HCT116 (cell line): ENCODE results near the gene COLEC11.

ENCODE experiments used
- CEBPB ChIP-seq: IDR thresholded peaks from 2 replicates; pipeline ENCODE4 v1.6.1; 2012; ENCODE audit warnings: low read depth
- EGR1 ChIP-seq: IDR thresholded peaks from 2 replicates; pipeline ENCODE4 v1.6.1; 2012; ENCODE audit warnings: low read depth
- ELF1 ChIP-seq: IDR thresholded peaks from 2 replicates; pipeline ENCODE4 v1.6.1; 2012; ENCODE audit warnings: low read depth, borderline replicate concordance
- EZH2 ChIP-seq: fragments of 200-600 bp; sonication (generic); IDR thresholded peaks from 2 replicates; pipeline ENCODE4 v1.6.1; 2017; ENCODE audit warnings: antibody characterized with exemption, mixed run types
- EZH2phosphoT487 ChIP-seq: fragments of 200-600 bp; IDR thresholded peaks from 2 replicates; pipeline ENCODE4 v1.6.1; 2018; ENCODE audit warnings: antibody characterized with exemption, borderline replicate concordance
- POLR2A ChIP-seq: IDR thresholded peaks from 2 replicates; pipeline ENCODE4 v1.7.0; 2011; ENCODE audit warnings: borderline replicate concordance; ENCODE audit not compliant: insufficient read depth, insufficient read length; ENCODE audit errors: extremely low read depth
- POLR2AphosphoS5 ChIP-seq: IDR thresholded peaks from 2 replicates; pipeline ENCODE4 v1.6.1; 2011; ENCODE audit warnings: mild to moderate bottlenecking, low read depth, low read length, moderate library complexity
- SIN3A ChIP-seq: IDR thresholded peaks from 2 replicates; pipeline ENCODE4 v1.6.1; 2012; ENCODE audit warnings: low read depth
- SP1 ChIP-seq: IDR thresholded peaks from 2 replicates; pipeline ENCODE4 v1.6.1; 2012; ENCODE audit warnings: low read depth
- YY1 ChIP-seq: IDR thresholded peaks from 2 replicates; pipeline ENCODE4 v1.6.1; 2011; ENCODE audit warnings: low read length, low read depth, moderate library complexity, mild to moderate bottlenecking; ENCODE audit not compliant: insufficient replicate concordance; ENCODE audit errors: extremely low read depth
- ZFX ChIP-seq: fragments of 450-650 bp; IDR thresholded peaks from 2 replicates; pipeline ENCODE4 v1.6.1; 2017
- TF ChIP-seq, protein P1 (sequence below): IDR thresholded peaks from 2 replicates; pipeline ENCODE4 v1.6.1; 2012; ENCODE audit warnings: low read depth
- TF ChIP-seq, protein P2 (sequence below), 3 experiments: fragments of 200-600 bp in 1 of 3; sonication (generic) in 1 of 3; IDR thresholded peaks in 2 of 3; conservative IDR thresholded peaks in 1 of 3; 2 replicates each; pipeline ENCODE4 v1.5.1; 2012 to 2017; ENCODE audit warnings: low read depth in 2 of 3, low read length in 2 of 3, antibody characterized with exemption in 1 of 3, borderline replicate concordance in 1 of 3, control low read depth in 1 of 3, mild to moderate bottlenecking in 1 of 3, mixed read lengths in 1 of 3, mixed run types in 1 of 3, moderate library complexity in 1 of 3; ENCODE audit not compliant: insufficient read depth in 1 of 3
- TF ChIP-seq, protein P3 (sequence below): IDR thresholded peaks from 2 replicates; pipeline ENCODE4 v1.6.1; 2012

DNA sequence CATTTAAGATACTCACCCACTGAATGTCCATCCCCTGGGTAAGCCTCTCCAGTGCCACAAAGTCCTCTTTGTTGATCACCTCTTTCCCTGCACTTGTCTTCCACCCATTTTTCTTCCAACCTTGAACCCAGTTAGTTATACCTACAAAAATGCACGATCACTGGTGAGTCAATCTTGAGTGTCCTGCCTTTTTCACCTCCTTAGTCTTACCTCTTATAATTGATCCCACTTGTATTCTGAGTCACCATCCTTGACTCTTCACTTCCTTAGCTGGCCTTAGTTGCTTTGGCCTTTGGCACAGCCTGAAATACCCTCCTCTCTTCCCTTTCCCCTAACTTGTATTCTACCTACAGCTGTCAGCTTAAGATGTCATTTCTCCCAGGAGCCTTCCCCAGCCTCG is 47.0 kb upstream of the COLEC11 start:
- TF ChIP-seq CEBPB (no peak), SIN3A (no peak), ZFX (no peak), SP1 (no peak), YY1 (no peak), POLR2A (no peak), EGR1 (no peak), POLR2AphosphoS5 (no peak), ELF1 (no peak), EZH2 (no peak), EZH2phosphoT487 (no peak)
- TF ChIP-seq, protein P1, sequence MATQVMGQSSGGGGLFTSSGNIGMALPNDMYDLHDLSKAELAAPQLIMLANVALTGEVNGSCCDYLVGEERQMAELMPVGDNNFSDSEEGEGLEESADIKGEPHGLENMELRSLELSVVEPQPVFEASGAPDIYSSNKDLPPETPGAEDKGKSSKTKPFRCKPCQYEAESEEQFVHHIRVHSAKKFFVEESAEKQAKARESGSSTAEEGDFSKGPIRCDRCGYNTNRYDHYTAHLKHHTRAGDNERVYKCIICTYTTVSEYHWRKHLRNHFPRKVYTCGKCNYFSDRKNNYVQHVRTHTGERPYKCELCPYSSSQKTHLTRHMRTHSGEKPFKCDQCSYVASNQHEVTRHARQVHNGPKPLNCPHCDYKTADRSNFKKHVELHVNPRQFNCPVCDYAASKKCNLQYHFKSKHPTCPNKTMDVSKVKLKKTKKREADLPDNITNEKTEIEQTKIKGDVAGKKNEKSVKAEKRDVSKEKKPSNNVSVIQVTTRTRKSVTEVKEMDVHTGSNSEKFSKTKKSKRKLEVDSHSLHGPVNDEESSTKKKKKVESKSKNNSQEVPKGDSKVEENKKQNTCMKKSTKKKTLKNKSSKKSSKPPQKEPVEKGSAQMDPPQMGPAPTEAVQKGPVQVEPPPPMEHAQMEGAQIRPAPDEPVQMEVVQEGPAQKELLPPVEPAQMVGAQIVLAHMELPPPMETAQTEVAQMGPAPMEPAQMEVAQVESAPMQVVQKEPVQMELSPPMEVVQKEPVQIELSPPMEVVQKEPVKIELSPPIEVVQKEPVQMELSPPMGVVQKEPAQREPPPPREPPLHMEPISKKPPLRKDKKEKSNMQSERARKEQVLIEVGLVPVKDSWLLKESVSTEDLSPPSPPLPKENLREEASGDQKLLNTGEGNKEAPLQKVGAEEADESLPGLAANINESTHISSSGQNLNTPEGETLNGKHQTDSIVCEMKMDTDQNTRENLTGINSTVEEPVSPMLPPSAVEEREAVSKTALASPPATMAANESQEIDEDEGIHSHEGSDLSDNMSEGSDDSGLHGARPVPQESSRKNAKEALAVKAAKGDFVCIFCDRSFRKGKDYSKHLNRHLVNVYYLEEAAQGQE = no peak
- TF ChIP-seq, protein P2, sequence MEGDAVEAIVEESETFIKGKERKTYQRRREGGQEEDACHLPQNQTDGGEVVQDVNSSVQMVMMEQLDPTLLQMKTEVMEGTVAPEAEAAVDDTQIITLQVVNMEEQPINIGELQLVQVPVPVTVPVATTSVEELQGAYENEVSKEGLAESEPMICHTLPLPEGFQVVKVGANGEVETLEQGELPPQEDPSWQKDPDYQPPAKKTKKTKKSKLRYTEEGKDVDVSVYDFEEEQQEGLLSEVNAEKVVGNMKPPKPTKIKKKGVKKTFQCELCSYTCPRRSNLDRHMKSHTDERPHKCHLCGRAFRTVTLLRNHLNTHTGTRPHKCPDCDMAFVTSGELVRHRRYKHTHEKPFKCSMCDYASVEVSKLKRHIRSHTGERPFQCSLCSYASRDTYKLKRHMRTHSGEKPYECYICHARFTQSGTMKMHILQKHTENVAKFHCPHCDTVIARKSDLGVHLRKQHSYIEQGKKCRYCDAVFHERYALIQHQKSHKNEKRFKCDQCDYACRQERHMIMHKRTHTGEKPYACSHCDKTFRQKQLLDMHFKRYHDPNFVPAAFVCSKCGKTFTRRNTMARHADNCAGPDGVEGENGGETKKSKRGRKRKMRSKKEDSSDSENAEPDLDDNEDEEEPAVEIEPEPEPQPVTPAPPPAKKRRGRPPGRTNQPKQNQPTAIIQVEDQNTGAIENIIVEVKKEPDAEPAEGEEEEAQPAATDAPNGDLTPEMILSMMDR (IDR thresholded peaks at IDR 0.05 in 2 of 3, conservative IDR thresholded peaks at IDR 0.05 in 1 of 3; ENCODE audit: borderline replicate concordance in 1 of 3, insufficient read depth in 1 of 3, low read depth in 2 of 3, low read length in 2 of 3) = no peak
- TF ChIP-seq, protein P3, sequence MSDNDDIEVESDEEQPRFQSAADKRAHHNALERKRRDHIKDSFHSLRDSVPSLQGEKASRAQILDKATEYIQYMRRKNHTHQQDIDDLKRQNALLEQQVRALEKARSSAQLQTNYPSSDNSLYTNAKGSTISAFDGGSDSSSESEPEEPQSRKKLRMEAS = no peak
